ENCODE results near the gene TSPYL2.

TSPYL2 gene

DNA sequence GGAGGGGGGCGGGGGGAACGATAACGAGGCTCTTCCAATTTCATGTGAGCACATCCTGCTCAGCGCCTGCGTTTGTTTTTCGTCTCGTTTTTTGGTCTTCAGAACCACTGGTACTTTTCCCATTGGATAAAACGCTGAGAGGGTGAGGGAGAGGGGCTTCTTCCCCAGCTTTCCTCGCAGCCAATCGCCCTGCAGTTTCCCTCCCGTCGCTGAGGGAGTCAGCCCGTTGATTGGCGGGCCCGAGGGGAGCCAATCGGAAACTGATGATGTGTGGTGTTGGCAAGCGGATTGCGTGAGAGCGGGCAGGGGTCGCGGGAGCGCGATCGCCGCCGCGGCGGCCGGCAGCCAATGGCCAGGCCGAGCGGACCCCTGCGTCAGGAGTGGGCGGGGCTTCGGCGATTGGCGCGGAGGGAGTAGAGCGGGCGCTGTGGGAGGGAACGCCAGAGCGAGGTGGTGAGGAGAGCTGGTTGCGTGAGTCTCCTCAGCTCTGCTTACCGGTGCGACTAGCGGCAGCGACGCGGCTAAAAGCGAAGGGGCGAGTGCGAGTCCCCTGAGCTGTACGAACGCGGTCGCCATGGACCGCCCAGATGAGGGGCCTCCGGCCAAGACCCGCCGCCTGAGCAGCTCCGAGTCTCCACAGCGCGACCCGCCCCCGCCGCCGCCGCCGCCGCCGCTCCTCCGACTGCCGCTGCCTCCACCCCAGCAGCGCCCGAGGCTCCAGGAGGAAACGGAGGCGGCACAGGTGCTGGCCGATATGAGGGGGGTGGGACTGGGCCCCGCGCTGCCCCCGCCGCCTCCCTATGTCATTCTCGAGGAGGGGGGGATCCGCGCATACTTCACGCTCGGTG, at the start of gene TSPYL2:
TSS of gene TSPYL2 (plus strand) at position 443 of the 848 bp plus-strand sequence. CDS start at position 575, 132 bp downstream.
- DNase-seq (ENCODE audit: low spot score) = peak; percentile 95

DNA sequence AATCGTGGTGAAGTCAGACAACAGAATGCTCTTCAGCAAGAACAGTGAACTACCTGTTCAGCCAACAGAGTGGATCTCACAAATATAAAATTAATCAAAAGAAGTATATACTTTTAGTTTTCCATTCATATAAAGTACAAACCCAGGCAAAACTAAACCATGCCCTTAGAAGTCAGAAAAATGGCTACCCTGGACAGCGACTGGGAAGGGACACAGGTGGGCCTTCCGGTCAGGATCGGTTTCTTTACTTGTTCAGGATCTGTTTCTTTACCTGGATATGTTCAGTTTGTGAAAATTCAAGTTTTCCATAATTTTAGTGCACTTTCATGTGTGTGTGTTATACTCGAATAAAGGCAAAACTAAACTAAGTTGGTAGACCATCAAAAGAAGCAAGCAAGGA, 46.0 kb upstream of the TSPYL2 start:
- DNase-seq (ENCODE audit: low spot score) = no peak

GRCh38 chrX:53039236-53039635, 42.9 kb upstream of the TSPYL2 start:
- DNase-seq (ENCODE audit: low spot score) = no peak

- DNase-seq (ENCODE audit: low spot score) = no peak
Measured at GRCh38 chrX:53044995-53045394, 37.2 kb upstream of the TSPYL2 start.

DNA sequence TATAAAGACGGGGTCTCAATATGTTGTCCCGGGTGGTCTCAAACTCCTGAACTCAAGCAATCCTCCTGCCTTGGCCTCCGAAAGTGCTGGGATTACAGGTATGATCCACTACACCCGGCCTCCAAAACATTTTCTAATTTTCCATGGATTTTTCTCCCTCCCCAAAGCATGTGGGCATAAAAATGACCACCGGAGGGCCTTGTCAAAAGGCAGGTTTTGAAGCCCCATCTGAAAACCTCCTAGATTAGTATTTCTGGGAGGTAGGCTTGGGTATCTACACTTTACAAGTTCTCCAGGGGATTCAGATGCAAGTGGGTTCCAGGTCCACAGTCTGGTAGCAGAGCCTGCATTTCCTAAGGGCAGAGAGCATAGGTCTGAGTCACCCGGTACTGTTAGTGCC, 34.9 kb upstream of the TSPYL2 start:
- no peak for DNase-seq (ENCODE audit: low spot score)

DNA sequence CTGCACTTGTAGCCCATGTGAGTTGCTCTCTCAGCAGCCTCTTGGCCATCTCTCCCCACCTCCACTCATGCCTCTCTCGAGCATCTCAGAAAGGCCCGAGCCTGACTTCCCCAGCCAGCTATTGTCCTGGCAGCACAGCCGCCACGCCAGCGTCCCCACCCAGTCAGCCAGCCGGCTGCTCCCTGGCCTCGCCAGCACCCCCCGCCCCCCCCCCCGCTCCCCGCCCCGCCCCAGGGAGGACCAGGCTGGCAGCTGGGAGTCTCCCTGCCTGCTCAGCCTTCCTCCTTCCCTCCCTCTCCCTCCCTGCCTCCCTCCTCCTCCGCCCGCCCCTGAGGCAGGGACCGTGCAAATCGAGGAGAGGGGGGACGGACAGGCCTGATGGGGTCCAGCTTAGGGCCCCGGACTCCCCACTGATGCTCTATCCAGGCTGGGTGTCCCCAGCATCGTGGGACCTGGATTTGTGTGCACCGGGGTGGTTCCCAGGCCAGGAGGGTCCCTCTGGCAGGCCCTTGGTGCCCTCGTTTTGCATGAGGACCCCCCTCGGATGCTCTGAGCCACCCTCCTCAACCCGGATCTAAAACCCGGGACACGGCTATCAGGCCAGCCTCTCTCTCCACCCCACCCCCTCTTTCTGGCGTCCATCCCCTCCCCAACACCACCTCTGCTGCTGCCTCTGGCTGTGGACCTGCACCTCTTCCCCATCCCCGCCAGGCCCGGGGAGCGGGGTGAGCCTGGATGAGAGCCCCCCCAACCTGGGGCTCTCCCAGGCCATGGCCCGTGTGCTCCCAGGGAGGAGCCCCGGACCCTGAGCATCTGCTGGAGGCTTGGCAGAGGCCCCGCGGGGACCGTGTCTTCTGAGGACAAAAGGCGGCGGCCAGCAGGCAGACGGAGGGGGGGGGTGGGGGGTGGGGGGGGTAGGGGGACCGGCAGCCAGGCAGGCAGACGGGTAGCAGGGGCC, 33.7 kb upstream of the TSPYL2 start, which contains the start of gene GPR173:
TSS of gene GPR173 (plus strand) at position 621 of the 958 bp plus-strand sequence. CDS start 27,833 bp downstream, outside the sequence.
- DNase-seq (ENCODE audit: low spot score) = peak; percentile 84

GRCh38 chrX:53049127-53049517, 33.0 kb upstream of the TSPYL2 start:
- no peak for DNase-seq (ENCODE audit: low spot score)

GRCh38 chrX:53050841-53051240, 31.3 kb upstream of the TSPYL2 start:
- DNase-seq (ENCODE audit: low spot score) = no peak

- no peak for DNase-seq (ENCODE audit: low spot score)
Measured at GRCh38 chrX:53055244-53055849, 26.8 kb upstream of the TSPYL2 start.

DNA sequence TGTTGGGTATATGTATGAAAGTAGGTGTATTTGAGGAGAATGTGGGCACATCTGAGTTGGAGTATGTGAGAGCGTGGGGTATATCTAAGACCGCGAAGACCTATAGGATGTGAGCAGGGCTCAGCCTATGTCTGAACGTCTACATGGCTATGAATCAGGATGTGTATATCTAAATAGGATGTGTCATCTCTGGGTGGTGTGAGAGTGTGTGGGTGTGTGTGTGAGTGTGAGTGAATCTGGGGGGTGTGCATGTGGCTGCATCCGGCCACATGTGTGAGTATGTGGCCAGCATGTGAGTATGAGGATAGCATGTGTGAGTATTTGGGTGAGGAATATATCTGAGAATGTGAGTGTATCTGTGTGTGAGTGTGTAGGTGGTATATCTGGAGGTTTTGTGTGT, 25.9 kb upstream of the TSPYL2 start:
- DNase-seq (ENCODE audit: low spot score) = no peak

DNA sequence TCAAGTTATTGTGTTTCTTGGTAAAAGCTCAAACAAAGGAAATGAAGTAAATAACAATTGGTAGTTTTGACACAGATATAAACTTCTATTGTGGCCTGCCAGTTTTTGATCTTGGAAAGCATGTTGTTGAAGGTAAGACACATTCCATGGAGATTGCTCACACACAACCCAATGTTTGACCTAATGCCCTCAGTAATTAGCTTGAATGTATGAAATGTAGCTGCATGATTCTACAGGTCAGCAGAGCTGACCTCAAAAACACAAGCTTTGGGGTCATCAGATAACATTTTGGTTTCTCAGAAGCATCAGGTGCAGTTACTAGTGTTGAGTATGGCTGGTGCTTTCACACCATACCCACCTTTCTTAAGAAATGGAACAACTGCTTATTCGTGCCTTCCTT, 17.1 kb upstream of the TSPYL2 start:
- no peak for DNase-seq (ENCODE audit: low spot score)

GRCh38 chrX:53071064-53071463, 11.1 kb upstream of the TSPYL2 start:
- no peak for DNase-seq (ENCODE audit: low spot score)

DNA sequence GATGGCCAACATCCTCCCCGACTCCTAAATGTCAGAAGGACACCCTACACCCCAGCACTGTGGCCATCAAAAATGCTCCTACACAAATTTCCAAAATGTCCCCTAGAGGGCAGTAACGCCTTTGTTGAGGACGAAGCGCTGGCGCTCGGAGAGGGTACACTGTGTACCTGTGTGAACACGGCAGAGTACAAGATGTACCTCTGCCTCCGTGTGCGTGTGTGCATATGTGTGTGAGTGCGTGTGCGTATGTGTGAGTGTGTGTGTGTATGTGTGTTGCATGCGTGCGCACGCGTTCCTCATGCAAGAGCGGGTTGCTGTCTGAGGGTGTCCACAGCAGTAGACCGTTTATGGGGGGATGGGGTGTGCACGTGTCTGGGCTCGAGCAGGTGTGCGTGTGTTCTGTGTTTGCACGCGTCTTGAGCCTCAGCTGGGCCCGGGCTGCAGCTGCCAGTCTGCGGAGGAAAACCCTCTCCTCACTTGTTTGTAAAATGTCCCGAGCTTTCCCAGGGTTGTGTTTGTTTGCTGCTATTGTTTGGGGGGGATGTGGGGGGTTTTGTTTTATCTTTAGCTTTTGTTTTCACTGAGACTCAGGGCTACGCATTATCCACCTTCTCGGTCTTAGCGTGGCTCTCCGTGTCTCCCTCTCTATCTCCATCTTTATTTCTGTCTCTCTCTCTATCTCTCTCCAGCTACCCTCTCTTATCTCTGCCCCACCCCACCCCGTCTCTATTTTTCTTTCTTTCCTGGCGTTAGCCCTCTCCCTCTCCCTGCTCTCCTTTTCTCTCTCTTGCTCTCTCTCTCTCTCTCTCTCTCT, 10.4 kb upstream of the TSPYL2 start:
- DNase-seq (ENCODE audit: low spot score) = no peak

DNA sequence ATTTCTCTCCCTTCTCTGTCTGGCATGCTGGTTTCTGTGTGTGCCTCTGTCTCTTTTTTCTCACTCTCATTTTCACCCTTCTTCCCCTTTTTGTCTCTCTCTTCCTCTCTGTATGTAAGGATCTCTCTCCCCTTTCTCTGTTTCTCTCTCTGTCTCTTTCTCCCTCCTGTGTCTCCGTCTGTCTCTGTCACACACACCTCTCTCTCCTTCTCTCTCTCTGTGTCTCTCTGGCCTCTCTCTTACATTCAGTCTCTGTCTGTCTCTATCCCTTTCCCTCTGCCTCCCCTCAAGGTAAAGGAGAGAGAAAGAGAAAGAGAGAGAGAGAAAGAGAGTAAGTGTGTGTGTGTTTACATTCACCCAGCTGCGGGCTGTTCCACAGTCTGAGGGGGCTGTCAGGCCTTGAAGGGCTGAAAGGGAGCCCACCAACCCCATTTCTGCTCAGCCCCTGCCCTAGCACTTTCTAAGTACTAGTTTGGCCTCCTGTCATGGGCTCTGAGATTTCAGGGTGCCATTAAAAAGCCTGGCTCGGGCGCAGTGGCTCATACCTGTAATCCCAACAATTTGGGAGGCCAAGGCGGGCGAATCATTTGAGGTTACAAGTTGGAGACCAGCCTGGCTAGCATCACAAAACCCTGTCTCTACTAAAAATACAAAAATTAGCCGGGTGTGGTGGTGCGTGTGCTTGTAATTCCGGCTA, 9.6 kb upstream of the TSPYL2 start:
- no peak for DNase-seq (ENCODE audit: low spot score)

DNA sequence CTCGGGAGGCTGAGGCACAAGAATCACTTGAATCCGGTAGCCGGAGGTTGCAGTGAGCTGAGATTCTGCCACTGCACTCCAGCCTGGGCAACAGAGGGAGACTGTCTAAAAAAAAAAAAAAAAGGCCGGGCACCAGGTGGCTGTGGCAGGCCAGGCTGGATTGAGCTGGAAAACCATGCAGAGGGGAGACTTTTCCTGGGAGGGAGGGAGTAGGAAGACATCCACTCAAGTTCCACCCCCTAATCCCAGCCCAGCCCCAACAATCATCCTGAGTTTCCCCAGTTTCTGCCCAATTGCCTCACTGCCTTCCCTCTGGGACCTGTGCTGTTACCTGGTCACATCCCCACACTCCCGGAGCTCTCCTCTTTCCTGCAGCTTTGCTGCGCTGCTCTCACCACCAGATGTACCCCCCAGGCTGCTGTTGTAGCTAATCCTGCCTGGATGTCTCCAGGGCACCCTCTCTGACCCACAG, 9.0 kb upstream of the TSPYL2 start:
- no peak for DNase-seq (ENCODE audit: low spot score)

DNA sequence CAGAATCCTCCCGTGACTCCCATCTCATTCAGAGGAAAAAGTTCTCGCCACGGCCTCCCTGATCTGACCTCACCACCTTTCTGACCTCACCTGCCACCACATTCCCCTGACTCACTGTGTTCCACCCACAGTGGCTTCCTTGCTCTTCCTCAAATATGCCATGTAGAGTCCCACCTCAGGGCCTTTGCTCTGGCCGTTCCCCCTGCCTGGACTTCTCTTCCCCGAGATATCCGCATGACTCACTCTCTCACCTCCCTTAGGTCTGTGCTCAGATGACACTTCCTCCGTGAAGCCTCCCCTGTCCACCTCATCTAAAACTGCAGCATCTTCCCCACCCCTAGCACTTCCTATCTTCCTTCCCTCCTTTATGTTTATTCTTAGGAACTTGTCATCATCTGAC, 7.2 kb upstream of the TSPYL2 start:
- DNase-seq (ENCODE audit: low spot score) = no peak

DNA sequence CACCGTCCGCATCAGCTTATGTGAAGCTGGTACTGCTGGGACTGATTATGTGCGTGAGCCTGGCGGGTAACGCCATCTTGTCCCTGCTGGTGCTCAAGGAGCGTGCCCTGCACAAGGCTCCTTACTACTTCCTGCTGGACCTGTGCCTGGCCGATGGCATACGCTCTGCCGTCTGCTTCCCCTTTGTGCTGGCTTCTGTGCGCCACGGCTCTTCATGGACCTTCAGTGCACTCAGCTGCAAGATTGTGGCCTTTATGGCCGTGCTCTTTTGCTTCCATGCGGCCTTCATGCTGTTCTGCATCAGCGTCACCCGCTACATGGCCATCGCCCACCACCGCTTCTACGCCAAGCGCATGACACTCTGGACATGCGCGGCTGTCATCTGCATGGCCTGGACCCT, 5.5 kb upstream of the TSPYL2 start:
- DNase-seq (ENCODE audit: low spot score) = no peak

GRCh38 chrX:53077207-53078197, 4.7 kb upstream of the TSPYL2 start:
- no peak for DNase-seq (ENCODE audit: low spot score)

DNA sequence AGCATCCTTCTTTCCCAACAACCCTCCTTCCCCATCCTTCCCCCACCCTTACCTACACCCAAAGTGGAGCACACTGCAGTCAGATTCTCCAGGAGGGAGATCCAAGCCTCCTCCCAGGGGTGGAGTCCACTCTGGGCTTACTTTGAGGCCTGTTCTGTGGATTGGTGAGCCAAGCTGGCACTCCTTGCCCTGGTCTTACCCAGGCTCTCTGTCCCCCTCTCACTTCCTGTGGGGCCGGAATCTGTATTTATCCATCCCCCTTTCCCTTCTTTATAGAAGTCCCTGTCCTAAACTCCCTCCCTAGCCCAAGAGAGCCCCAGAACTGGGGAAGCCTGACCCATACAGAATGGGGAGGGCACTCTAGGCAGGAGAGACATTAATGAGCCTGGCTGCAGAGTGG, 3.2 kb upstream of the TSPYL2 start:
- no peak for DNase-seq (ENCODE audit: low spot score)

Data from left forelimb (tissue), 1 donor.